Gastrocnemius medialis (tissue), 4 donors: ENCODE measurements around the gene VPS35L. TPM values are rescaled to one million over a fixed set of nuclear protein-coding genes. Genes with fewer than 3 reads are reported as not detected.

Experiments
- ATAC-seq, 2 donors: fragments of 150-250 bp; one replicate each; pipeline ENCODE4 v1.9.1; 2016
- DNase-seq, 2 donors: peaks; one replicate each; pipeline ENCODE4 v3.0.0-alpha.2; 2019
- H3K27ac ChIP-seq, 4 donors: fragments of 200-600 bp; sonication (generic); 1 replicate in 1 of 4; 2 replicates in 3 of 4; pipeline ENCODE4 v1.5.1; 2016 to 2018; ENCODE audit warnings: mild to moderate bottlenecking in 2 of 4, moderate library complexity in 1 of 4
- H3K27me3 ChIP-seq, 3 donors: fragments of 200-600 bp; sonication (generic) in 2 of 3; 1 replicate in 1 of 3; 2 replicates in 2 of 3; pipeline versions ENCODE4 v1.5.1 to v1.6.0; 2016 to 2019; ENCODE audit warnings: mild to moderate bottlenecking in 1 of 3, moderate library complexity in 1 of 3
- H3K36me3 ChIP-seq, 2 donors: fragments of 200-600 bp; sonication (generic) in 1 of 2; one replicate each; pipeline ENCODE4 v1.5.1; 2017 to 2018
- H3K4me1 ChIP-seq, 2 donors: fragments of 200-600 bp; sonication (generic) in 1 of 2; one replicate each; pipeline ENCODE4 v1.5.1; 2016 to 2017; ENCODE audit warnings: mild to moderate bottlenecking in 2 of 2
- H3K4me3 ChIP-seq, 4 donors: fragments of 200-600 bp; sonication (generic) in 3 of 4; 1 replicate in 1 of 4; 2 replicates in 3 of 4; pipeline ENCODE4 v1.5.1; 2016 to 2019; ENCODE audit warnings: mild to moderate bottlenecking in 2 of 4
- H3K9me3 ChIP-seq, 3 donors: fragments of 200-600 bp; sonication (generic) in 2 of 3; 1 replicate in 1 of 3; 2 replicates in 2 of 3; pipeline ENCODE4 v1.5.1; 2016 to 2019
- CTCF ChIP-seq, 5 experiments: fragments of 450-650 bp in 3 of 5; fragments of 200-600 bp in 2 of 5; sonication (generic) in 2 of 5; IDR thresholded peaks in 4 of 5; conservative IDR thresholded peaks in 1 of 5; 1 replicate in 4 of 5; 2 replicates in 1 of 5; pipeline ENCODE4 v1.5.1; 2016 to 2019; ENCODE audit warnings: antibody characterized with exemption in 5 of 5, mild to moderate bottlenecking in 3 of 5, moderate library complexity in 3 of 5
- POLR2A ChIP-seq, 2 donors: fragments of 450-650 bp; IDR thresholded peaks; one replicate each; pipeline ENCODE4 v1.6.1; 2017; ENCODE audit warnings: antibody characterized with exemption in 2 of 2, mild to moderate bottlenecking in 2 of 2, moderate library complexity in 2 of 2
- in situ Hi-C, 4 donors: fragments of 200-750 bp; cut with MboI; loops; one replicate each; pipeline versions ENCODE4 v1.15.0 to v1.8.0; 2017; ENCODE audit warnings: low sequenced_read_pairs in 4 of 4
- intact Hi-C: fragments of 100-400 bp; cut with DNase I; formaldehyde crosslinking; loops from one replicate; pipeline ENCODE4 v1.15.1; 2023; ENCODE audit warnings: low total_unique reads
- total RNA-seq, 4 donors: library from RNA; depleted of rRNA; stranded (reverse); fragments of >200 nt; gene quantifications; one replicate each; pipeline versions ENCODE4 v1.1.0 to v1.2.3, GENCODE V29; 2016

The VPS35L gene
- total RNA-seq, 4 donors from 2014 or later, result 16.9 to 29.1 (median 24.8) TPM

GRCh38 chr16:19654147-19654546 is 98.6 kb downstream of the VPS35L start:
- Histone ChIP-seq H3K36me3 (peaks cover 0 to 39% of the 10 kb centered on the region in 2 donors), H3K27ac (no peak overlapping the region), H3K9me3 (no peaks in the 10 kb centered on the region), H3K27me3 (no peaks in the 10 kb centered on the region), H3K4me1 (peaks cover 0 to 7% of the 10 kb centered on the region in 2 donors), H3K4me3 (no peak overlapping the region)
- DNase-seq, result no peak
- intact Hi-C loops (no loop called here), in situ Hi-C loops (no loop called here)
- ATAC-seq, result no peak
- no peak for TF ChIP-seq CTCF (IDR thresholded peaks at IDR 0.05 in 4 of 5, conservative IDR thresholded peaks at IDR 0.05 in 1 of 5)
- no peak for TF ChIP-seq POLR2A (IDR thresholded peaks at IDR 0.05)

DNA sequence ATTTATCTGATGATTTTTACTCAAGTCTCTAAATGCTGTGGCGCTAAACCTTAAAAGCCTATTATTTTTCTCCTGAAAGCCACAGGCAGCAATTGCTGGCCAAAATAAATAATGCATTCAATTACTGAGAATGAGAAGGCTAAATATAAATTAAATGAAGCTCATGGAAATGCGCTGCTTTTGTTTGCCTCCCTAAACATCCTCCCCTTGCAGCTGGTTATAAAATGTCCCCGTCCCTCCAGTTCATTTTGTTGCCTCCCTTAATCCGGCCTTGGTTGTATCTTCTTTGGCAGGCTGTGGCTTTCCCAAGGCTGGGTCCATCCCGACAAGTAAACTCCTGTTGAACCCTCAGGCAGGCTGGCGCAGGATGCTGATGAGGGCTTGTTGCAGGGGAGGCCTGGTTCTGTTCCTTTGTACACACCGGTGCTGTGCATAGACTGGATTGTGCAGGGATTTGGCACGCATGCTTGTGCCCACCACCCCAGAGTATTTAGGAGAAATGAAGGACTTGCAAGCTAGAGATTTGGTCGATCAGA is 99.8 kb downstream of the VPS35L start:
- no peak for TF ChIP-seq CTCF (IDR thresholded peaks at IDR 0.05 in 4 of 5, conservative IDR thresholded peaks at IDR 0.05 in 1 of 5)
- TF ChIP-seq POLR2A (IDR thresholded peaks at IDR 0.05), result no peak
- no peak overlapping the region for H3K4me3 ChIP-seq
- no peak overlapping the region for H3K27ac ChIP-seq
- peaks cover 0 to 39% of the 10 kb centered on the region in 2 donors for H3K36me3 ChIP-seq
- no peaks in the 10 kb centered on the region for H3K9me3 ChIP-seq
- H3K4me1 ChIP-seq, result no peaks in the 10 kb centered on the region
- H3K27me3 ChIP-seq, result no peaks in the 10 kb centered on the region
- intact Hi-C loops, result no loop called here
- in situ Hi-C loops, result no loop called here
- DNase-seq, result no peak
- no peak for ATAC-seq

- intact Hi-C loops (no loop called here), in situ Hi-C loops (no loop called here)
- DNase-seq, result no peak
- Histone ChIP-seq H3K36me3 (peaks cover 0 to 35% of the 10 kb centered on the region in 2 donors), H3K9me3 (no peaks in the 10 kb centered on the region), H3K27me3 (no peaks in the 10 kb centered on the region), H3K4me3 (no peak overlapping the region), H3K27ac (no peak overlapping the region), H3K4me1 (no peaks in the 10 kb centered on the region)
- TF ChIP-seq POLR2A (IDR thresholded peaks at IDR 0.05), result no peak
- TF ChIP-seq CTCF (IDR thresholded peaks at IDR 0.05 in 4 of 5, conservative IDR thresholded peaks at IDR 0.05 in 1 of 5), result no peak
- no peak for ATAC-seq
Observed at GRCh38 chr16:19657831-19658230, 102.3 kb downstream of the VPS35L start.

DNA sequence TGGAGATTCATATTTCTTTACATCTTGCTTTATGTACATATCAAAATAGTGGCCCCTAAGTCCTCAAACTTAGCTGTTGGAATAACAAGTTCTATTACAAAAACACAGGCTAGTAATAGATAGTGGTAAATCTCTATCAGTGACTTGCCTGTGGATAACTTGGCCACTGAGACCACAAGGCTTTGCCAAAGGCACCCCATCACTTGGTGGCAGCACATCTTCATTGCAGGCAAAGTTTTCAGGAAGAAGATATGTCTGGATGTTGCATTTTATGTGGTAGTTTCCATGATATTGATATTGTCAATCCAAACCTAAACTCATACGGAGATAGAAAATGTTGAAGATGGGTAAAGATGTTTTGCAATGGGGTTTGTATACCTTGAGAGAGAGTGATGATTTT is 104.1 kb downstream of the VPS35L start:
- in situ Hi-C loops (no loop called here), intact Hi-C loops (no loop called here)
- Histone ChIP-seq H3K27me3 (no peaks in the 10 kb centered on the region), H3K27ac (no peak overlapping the region), H3K9me3 (no peaks in the 10 kb centered on the region), H3K4me3 (no peak overlapping the region), H3K36me3 (peaks cover 0 to 18% of the 10 kb centered on the region in 2 donors), H3K4me1 (no peaks in the 10 kb centered on the region)
- no peak for TF ChIP-seq CTCF (IDR thresholded peaks at IDR 0.05 in 4 of 5, conservative IDR thresholded peaks at IDR 0.05 in 1 of 5)
- TF ChIP-seq POLR2A (IDR thresholded peaks at IDR 0.05), result no peak
- ATAC-seq (no peak), DNase-seq (no peak)

DNA sequence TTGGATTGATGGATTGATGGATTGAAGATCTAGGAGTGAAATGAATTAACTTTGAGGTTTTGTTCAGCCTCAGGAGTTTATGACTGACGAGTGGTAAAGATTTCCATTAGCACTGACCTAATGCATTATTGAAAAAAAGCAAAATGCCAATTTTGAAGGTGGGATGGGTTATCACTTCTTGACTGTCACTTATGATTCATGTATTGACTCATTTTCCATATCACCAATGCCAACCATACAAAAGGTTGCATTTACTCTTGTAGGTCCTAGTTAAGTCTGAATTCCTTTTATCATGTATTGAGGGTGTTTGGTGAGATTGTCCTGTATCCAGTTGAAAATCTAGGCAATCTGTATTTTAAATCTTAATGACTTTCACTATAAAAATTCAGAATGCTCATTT is 104.9 kb downstream of the VPS35L start:
- Histone ChIP-seq H3K4me3 (no peak overlapping the region), H3K27ac (no peak overlapping the region), H3K9me3 (no peaks in the 10 kb centered on the region), H3K36me3 (peaks cover 0 to 14% of the 10 kb centered on the region in 2 donors), H3K4me1 (no peaks in the 10 kb centered on the region), H3K27me3 (no peaks in the 10 kb centered on the region)
- in situ Hi-C loops (no loop called here), intact Hi-C loops (loop anchor here (5.0 kb wide), 1 partner anchor 227 kb away; no protein-coding TSS in a partner anchor)
- no peak for ATAC-seq
- DNase-seq, result no peak
- no peak for TF ChIP-seq POLR2A (IDR thresholded peaks at IDR 0.05)
- no peak for TF ChIP-seq CTCF (IDR thresholded peaks at IDR 0.05 in 4 of 5, conservative IDR thresholded peaks at IDR 0.05 in 1 of 5)
